HepG2 (cell line): ENCODE data around the gene MRPL58. TPM values are rescaled to one million over a fixed set of nuclear protein-coding genes. Genes with fewer than 3 reads are reported as not detected.
A peak's percentile ranks its signal among the peaks of the same experiment; 100 is the strongest.

Experiments used
- CEBPB ChIP-seq: IDR thresholded peaks from 2 replicates; pipeline ENCODE4 v1.6.1; 2011; ENCODE audit warnings: low read depth, low read length, improper control_type of control experiment, borderline replicate concordance
- ETV6 ChIP-seq: sonication (generic); formaldehyde crosslinking; conservative IDR thresholded peaks from 2 replicates; pipeline ENCODE4 v1.4.0; 2020; ENCODE audit warnings: missing genetic modification reagents
- FLYWCH1 ChIP-seq: sonication (generic); formaldehyde crosslinking; IDR thresholded peaks from 2 replicates; pipeline ENCODE4 v1.8.1; 2023; ENCODE audit warnings: mild to moderate bottlenecking, missing genetic modification reagents
- GRHL1 ChIP-seq: sonication (generic); formaldehyde crosslinking; conservative IDR thresholded peaks from 2 replicates; pipeline ENCODE4 v1.8.0; 2022; ENCODE audit warnings: missing genetic modification reagents
- REPIN1 ChIP-seq: sonication (generic); formaldehyde crosslinking; IDR thresholded peaks from 2 replicates; pipeline ENCODE4 v1.8.0; 2022; ENCODE audit warnings: missing genetic modification reagents, low read depth, mild to moderate bottlenecking, borderline replicate concordance
- SMARCC2 ChIP-seq: fragments of 450-650 bp; IDR thresholded peaks from 2 replicates; pipeline ENCODE4 v1.6.1; 2017; ENCODE audit warnings: antibody characterized with exemption, mild to moderate bottlenecking
- SRF ChIP-seq: IDR thresholded peaks from 2 replicates; pipeline ENCODE4 v1.6.1; 2011; ENCODE audit warnings: mild to moderate bottlenecking, low read depth, low read length, moderate library complexity
- TBL1XR1 ChIP-seq: fragments of 150-350 bp; IDR thresholded peaks from 2 replicates; pipeline ENCODE4 v1.6.1; 2014; ENCODE audit warnings: borderline replicate concordance, low read length; ENCODE audit not compliant: partially characterized antibody
- TBX3 ChIP-seq: fragments of 450-650 bp; IDR thresholded peaks from 2 replicates; pipeline ENCODE4 v1.6.1; 2017; ENCODE audit warnings: antibody characterized with exemption, mild to moderate bottlenecking, inconsistent platforms, borderline replicate concordance
- ZFP36L1 ChIP-seq: sonication (generic); formaldehyde crosslinking; IDR thresholded peaks from 2 replicates; pipeline ENCODE4 v1.8.0; 2022; ENCODE audit warnings: mild to moderate bottlenecking, missing genetic modification reagents, moderate library complexity
- ZNF274 ChIP-seq: sonication (generic); formaldehyde crosslinking; IDR thresholded peaks from 2 replicates; pipeline ENCODE4 v1.5.1; 2020; ENCODE audit warnings: mild to moderate bottlenecking, missing genetic modification reagents
- ZNF343 ChIP-seq: sonication (generic); formaldehyde crosslinking; IDR thresholded peaks from 2 replicates; pipeline ENCODE4 v1.4.0; 2020; ENCODE audit warnings: mild to moderate bottlenecking, missing genetic modification reagents
- ZNF382 ChIP-seq: sonication (generic); formaldehyde crosslinking; IDR thresholded peaks from 2 replicates; pipeline ENCODE4 v1.5.0; 2020; ENCODE audit warnings: missing genetic modification reagents, mild to moderate bottlenecking, borderline replicate concordance
- ZNF446 ChIP-seq: sonication (generic); formaldehyde crosslinking; IDR thresholded peaks from 2 replicates; pipeline ENCODE4 v1.5.0; 2020; ENCODE audit warnings: mild to moderate bottlenecking, missing genetic modification reagents
- ZNF552 ChIP-seq: sonication (generic); formaldehyde crosslinking; IDR thresholded peaks from 2 replicates; pipeline ENCODE4 v1.9.0; 2022; ENCODE audit warnings: missing genetic modification reagents, mild to moderate bottlenecking, borderline replicate concordance
- ZNF570 ChIP-seq: sonication (generic); formaldehyde crosslinking; IDR thresholded peaks from 2 replicates; pipeline ENCODE4 v1.4.0; 2020; ENCODE audit warnings: mild to moderate bottlenecking, missing genetic modification reagents, borderline replicate concordance
- ZNF619 ChIP-seq: sonication (generic); formaldehyde crosslinking; IDR thresholded peaks from 2 replicates; pipeline ENCODE4 v1.4.0; 2020; ENCODE audit warnings: mild to moderate bottlenecking, missing genetic modification reagents
- ZNF670 ChIP-seq: sonication (generic); formaldehyde crosslinking; IDR thresholded peaks from 2 replicates; pipeline ENCODE4 v1.8.0; 2022; ENCODE audit warnings: mild to moderate bottlenecking, missing genetic modification reagents, borderline replicate concordance
- ZNF709 ChIP-seq: sonication (generic); formaldehyde crosslinking; IDR thresholded peaks from 2 replicates; pipeline ENCODE4 v1.5.0; 2020; ENCODE audit warnings: mild to moderate bottlenecking, missing genetic modification reagents
- ZNF766 ChIP-seq: sonication (generic); formaldehyde crosslinking; IDR thresholded peaks from 2 replicates; pipeline ENCODE4 v1.5.0; 2020; ENCODE audit warnings: missing genetic modification reagents, borderline replicate concordance
- ZXDC ChIP-seq: sonication (generic); formaldehyde crosslinking; IDR thresholded peaks from 2 replicates; pipeline ENCODE4 v1.5.0; 2020; ENCODE audit warnings: mild to moderate bottlenecking, missing genetic modification reagents
- polyA plus RNA-seq, 8 experiments: library from polyadenylated mRNA; depleted of rRNA in 3 of 8; stranded (reverse) in 7 of 8; unstranded in 1 of 8; fragments of >200 nt; fragmentation: Illumina TruSeq in 4 of 8; extraction: Trizol in 4 of 8; gene quantifications; 2 replicates each; pipeline versions ENCODE4 v1.2.1 to v1.2.3, GENCODE V29; 2011 to 2016; ENCODE audit warnings: low read depth in 4 of 8, missing spikeins in 1 of 8, mixed read lengths in 1 of 8; ENCODE audit not compliant: insufficient read depth in 1 of 8
- total RNA-seq, 5 experiments: library from RNA; depleted of rRNA; stranded (reverse); fragments of >200 nt; fragmentation: Illumina TruSeq; extraction: Trizol; gene quantifications; 2 replicates each; pipeline ENCODE4 v1.2.3, GENCODE V29; 2016; ENCODE audit warnings: low read depth in 1 of 5
- TF ChIP-seq, protein P1 (sequence below): sonication (generic); formaldehyde crosslinking; IDR thresholded peaks from 2 replicates; pipeline ENCODE4 v1.4.0; 2020; ENCODE audit warnings: missing genetic modification reagents, mild to moderate bottlenecking, borderline replicate concordance

Gene MRPL58
- total and polyA plus RNA-seq, 2 of the 13 experiments (the other 11 are each of a cell fraction or from before 2014, with no cell fraction given), result 44.9 to 68.9 TPM

GRCh38 chr17:75046407-75047289 lies 34.2 kb downstream of the MRPL58 start, which contains the start of the genes ATP5PD and KCTD2 (continued):
- peak; percentile 86; the same call in 1 of the 2 replicates for TF ChIP-seq ZNF670
- TF ChIP-seq TBL1XR1, result peak; percentile 24
- TF ChIP-seq ZNF766, result peak; percentile 14; the same call in 1 of the 2 replicates
- no peak for TF ChIP-seq ZXDC
- TF ChIP-seq ETV6 (CRISPR knock-in tag), result no peak; the same call in 1 of the 2 replicates
- peak; percentile 41; the same call in 1 of the 2 replicates for TF ChIP-seq TBX3
- no peak for TF ChIP-seq ZNF382 (CRISPR knock-in tag)
- TF ChIP-seq ZNF570, result no peak
- peak; percentile 82 for TF ChIP-seq ZNF709 (CRISPR knock-in tag)
- TF ChIP-seq ZNF274 (CRISPR knock-in tag), result peak; percentile 90
- peak; percentile 54; the same call in 1 of the 2 replicates for TF ChIP-seq REPIN1
- TF ChIP-seq ZNF446, result peak; percentile 71; the same call in 1 of the 2 replicates
- TF ChIP-seq SRF, result no peak
- no peak; the same call in 1 of the 2 replicates for TF ChIP-seq ZNF552 (CRISPR knock-in tag)
- peak; percentile 94; the same call in 1 of the 2 replicates for TF ChIP-seq ZFP36L1
- TF ChIP-seq ZNF619 (CRISPR knock-in tag), result peak; percentile 77; the same call in 1 of the 2 replicates
- TF ChIP-seq GRHL1 (CRISPR knock-in tag), result no peak
- TF ChIP-seq SMARCC2, result no peak
- TF ChIP-seq, protein P1, sequence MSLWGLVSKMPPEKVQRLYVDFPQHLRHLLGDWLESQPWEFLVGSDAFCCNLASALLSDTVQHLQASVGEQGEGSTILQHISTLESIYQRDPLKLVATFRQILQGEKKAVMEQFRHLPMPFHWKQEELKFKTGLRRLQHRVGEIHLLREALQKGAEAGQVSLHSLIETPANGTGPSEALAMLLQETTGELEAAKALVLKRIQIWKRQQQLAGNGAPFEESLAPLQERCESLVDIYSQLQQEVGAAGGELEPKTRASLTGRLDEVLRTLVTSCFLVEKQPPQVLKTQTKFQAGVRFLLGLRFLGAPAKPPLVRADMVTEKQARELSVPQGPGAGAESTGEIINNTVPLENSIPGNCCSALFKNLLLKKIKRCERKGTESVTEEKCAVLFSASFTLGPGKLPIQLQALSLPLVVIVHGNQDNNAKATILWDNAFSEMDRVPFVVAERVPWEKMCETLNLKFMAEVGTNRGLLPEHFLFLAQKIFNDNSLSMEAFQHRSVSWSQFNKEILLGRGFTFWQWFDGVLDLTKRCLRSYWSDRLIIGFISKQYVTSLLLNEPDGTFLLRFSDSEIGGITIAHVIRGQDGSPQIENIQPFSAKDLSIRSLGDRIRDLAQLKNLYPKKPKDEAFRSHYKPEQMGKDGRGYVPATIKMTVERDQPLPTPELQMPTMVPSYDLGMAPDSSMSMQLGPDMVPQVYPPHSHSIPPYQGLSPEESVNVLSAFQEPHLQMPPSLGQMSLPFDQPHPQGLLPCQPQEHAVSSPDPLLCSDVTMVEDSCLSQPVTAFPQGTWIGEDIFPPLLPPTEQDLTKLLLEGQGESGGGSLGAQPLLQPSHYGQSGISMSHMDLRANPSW (CRISPR knock-in tag), result no peak
- peak; percentile 74 for TF ChIP-seq CEBPB
- TF ChIP-seq FLYWCH1, result no peak
- TF ChIP-seq ZNF343 (CRISPR knock-in tag), result peak; percentile 89
